ENCODE results near the gene ACSS1. TPM values are rescaled to one million over a fixed set of nuclear protein-coding genes. Genes with fewer than 3 reads are reported as not detected.

ACSS1 gene
- polyA plus RNA-seq, 1 donor = 28.4 TPM

DNA sequence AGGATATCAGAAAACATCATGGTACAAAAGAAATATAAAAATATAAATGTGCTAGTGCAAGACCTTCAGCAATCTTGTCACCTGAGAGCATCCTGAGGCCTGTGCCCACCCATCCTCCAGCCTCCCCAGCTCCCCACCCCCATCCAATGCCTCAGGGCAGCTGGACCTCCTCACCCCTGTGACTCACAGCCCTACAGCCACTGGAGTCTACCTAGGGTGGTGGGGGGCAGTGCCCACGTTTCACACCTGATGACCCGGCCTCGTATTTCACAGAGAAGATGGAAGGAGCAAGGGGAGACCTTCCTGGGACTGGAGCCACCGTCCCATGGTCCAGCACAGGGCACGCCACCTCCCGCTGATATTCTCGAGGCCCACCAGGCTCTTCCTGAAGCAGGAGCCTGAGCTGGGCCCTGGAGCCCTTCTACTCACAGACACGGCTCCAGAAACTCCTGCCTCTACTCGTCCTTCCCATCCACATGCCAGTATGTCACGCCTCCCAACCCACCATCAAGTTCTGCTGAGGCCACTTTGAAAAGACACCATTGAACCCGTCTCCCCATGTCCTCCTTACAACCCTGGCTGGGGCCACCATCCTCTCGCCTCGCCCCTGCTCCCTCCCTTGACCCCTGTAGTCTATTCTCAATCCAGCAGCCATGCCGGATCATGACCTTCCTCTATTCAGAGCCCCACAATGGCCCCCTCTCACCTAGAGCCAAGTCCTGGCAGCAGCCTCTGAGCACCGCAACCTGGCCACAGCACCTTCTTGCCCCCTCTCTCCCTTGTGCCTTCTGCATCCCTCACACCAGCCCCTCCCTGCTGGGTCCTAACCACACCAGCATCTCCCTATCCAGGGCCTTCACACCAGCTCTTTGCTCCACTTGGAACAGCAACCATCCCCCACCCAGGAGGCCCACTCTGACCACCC is 78.6 kb downstream of the ACSS1 start:
- no peak for DNase-seq

DNA sequence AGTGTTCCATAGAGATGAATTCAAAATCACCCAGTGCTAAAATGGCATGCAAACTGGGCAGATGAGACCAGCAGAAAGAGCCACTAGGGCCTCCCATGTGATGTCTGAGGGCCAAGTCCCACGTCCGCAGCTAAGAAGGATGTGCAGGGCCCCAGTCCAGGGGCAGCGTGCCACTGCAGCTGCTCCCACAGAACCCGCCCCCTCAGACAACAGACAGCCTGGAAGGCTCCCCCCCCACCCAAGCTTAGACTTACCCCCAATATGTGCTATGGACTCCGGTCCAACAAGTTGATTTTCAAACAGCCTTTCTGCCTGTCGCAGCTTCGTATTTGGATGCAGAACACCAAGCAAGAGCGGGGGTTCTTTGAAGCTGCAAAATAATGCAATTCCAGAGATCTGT is 79.4 kb downstream of the ACSS1 start:
- DNase-seq = no peak

DNA sequence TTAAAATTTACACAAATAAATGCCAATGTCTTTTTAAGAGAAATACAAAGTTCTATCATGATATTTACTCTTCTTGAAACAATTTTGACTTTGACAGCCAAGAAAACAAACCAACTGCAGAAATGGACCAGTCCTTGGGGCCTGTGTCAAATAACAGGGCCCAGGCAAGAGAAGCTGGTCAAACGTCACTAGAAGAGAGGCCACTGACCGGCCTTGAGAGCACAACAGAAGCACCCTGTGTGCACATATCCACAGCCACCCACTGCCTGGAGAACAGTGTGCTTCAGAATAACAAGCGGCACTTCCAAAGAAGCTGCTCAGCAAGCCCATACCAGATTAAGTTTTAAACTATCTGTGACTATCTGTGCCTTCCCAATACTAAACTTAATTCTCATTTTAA is 80.1 kb downstream of the ACSS1 start:
- no peak for DNase-seq

DNA sequence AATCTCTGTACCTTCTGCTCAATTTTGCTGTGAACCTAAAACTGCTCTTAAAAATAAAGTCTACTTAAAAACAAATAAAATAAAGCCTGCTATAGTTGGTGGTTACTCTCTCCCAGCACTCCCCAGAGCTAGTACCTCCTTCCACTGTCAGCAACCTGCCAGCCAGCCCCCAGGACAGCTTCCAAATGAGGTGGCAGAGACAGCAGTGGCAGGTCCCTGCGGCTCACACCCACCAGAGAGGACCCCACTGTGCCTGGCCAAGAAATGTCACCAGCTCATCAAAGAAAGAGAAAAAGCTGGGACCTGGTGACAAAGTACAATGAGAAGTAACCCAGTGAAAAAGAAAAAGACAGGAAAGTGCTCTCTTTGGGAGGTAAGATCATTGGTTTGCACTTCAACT is 80.6 kb downstream of the ACSS1 start:
- DNase-seq = no peak

DNA sequence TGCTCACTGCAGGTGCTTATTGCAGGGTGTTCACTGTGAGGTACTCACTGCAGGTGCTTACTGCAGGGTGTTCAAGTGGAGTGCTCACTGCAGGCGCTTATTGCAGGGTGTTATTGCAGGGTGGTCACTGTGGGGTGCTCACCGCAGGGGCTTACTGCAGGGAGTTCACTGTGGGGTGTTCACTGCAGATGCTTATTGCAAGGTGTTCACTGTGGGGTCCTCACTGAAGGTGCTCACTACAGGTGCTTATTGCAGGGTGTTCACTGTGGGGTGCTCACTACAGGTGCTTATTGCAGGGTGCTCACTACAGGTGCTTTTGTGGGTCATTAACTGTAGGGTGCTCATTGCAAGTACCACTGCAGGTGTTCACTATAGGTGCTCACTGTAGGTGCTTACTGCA is 85.6 kb downstream of the ACSS1 start:
- no peak for DNase-seq

DNA sequence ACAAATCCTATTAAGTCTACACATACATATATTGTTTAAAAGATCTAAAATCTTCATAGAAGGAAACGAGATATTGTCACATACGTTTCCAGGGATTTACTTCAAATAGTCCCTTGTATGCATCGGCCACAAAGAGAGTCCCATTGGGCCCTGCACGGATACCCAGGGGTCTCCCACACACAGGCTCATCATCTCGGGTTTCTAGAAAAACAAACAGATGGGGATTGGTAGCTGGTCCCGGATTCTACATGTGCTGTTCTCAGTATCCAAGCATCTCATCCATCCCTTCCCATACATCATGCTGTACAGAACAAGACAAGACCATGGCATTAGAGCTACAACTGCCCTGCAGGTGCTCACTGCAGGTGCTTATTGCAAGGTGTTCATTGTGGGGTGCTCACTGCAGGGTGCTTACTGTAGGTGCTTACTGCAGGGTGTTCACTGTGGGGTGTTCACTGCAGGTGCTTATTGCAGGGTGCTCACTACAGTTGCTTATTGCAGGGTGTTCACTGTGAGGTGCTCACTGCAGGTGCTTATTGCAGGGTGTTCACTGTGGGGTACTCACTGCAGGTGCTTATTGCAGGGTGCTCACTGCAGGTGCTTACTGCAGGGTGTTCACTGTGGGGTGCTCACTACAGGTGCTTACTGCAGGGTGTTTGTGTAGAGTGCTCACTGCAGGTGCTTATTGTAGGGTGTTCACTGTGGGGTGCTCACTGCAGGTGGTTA is 86.4 kb downstream of the ACSS1 start:
- DNase-seq = no peak

DNA sequence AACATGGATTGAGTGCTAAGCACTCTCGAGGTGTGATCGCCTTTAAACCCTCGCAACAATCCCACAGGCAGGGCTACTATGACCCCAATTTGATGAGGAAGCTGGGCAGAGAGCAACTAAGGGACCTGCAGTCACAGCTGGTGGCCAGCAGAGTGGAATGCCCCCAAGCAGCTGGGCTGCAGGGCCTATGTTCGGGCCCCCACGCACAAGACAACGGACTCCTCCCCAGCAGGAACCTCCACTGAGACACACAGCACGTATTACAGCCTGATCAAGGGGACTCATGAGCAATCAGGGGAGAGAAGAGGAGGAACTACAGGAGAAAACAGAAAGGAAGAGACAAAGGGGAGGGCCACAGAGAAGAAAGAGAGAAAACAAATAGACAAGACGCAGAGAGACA is 87.2 kb downstream of the ACSS1 start:
- DNase-seq = no peak

DNA sequence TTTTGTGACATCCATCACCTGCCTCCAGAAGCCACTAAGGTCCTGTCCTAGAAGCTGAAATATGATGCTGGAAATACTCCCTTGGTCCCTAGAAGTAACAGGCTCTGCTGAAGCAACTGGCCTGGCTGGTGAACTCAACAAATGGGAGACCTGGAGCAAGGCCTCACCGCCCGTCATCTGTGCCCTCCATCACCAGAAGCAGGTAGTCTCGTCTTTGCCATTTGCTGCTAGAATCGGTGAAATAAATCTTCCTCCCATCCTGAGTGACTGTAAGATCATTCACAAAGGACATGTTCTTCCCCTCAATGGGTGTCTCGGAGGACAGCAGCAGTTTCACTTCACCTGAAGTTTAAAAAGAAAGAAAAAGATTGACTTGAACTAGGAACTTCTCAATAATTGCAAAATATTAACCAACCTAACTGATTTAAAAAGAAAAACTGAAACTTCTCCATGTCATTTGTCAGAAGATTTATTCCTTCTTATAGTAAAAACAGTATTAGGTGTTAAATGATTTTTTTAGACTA is 87.8 kb downstream of the ACSS1 start:
- no peak for DNase-seq

DNA sequence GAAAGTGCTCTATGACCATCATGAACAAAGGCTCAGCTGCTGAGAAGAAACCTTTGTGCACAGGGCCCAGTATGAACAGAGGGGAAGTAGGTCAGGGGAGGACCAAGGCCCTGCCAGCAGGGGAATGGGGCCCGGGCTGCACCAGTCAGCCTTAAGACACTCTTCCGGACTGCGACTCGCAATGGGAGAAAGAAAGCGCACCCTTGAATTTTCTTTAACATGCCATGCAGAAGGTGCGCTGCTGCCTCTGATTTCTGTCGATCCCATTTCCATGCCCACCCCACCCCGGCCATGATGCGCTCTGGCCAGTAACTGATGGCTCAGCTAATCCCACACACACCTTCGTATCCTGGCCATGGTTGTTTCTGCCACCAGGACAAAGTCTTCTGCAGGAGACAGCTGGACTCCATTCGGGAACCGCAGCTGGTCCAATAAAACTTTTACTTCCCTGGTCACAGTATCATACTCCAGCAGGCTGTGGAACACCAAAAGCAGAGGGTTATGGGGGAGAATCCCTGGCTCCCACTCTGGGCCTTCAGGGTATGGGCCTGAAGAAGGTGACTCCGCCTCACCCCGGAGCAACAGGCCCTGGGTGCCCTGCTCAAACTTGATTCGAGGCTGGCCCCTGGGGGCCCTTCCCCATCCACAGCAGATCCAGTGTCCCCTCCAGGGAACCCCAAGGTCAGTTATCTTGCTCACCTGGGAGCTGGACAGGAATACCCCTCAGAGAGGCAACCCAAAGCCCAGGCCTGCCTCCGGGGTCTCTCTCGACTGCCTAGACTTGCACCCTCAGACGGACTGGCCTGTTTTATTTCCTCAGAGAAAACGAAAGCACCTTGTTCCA is 88.5 kb downstream of the ACSS1 start:
- no peak for DNase-seq

DNA sequence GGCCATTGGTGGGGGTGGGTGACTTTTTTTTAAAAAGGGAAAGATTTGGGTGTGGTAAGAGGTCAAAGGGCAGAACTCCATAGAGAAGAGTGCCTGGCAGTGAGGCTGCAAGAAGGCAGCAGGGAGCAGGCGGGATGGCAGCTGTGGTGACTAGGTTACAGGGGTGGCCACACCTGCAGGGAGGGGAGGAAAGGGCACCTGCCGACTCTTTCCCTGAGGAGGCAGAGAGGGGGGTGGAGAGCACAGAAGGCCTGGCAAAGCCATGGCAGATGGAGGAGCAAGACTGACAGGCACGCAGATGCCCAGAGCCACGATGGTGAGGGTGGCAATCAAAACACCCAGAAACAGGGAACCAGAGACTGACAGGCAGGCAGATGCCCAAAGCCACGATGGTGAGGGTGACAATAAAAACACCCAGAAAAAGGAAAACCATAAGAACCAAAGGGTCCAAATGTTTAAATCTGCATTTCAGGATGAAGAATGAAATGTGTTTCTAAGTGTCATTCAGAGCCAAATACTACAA is 89.6 kb downstream of the ACSS1 start:
- DNase-seq = no peak

DNA sequence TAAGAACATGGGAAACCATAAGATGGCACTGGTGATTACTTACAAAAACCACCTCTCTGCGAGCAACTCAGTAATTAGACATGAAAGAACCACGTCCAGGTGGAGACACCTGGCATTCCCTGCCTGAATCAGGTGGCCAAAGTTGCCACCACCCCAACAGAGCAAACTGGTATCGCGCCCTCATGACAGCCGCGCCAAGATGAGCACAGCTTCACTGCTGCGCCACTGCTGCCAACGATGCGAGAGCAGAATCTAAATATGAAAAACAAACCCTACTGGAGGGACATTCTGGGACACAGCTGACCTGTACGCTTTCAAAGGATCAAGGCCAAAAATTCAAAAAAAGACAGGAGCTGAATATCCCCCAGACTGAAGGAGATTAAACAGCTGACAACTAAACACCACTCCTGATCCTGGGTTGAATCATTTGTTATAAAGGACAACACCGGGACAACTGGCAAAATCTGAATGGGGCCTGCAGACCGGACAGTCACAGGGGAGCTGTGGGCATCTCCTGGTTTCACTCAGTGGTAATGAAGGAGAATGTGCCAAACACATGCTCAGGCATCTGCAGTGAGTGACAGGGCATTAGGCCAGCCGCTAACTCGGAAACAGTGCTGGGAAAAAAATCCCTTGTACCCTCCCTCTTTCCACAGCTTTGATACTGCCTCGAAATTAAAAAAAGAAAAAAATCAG is 91.5 kb downstream of the ACSS1 start:
- no peak for DNase-seq

DNA sequence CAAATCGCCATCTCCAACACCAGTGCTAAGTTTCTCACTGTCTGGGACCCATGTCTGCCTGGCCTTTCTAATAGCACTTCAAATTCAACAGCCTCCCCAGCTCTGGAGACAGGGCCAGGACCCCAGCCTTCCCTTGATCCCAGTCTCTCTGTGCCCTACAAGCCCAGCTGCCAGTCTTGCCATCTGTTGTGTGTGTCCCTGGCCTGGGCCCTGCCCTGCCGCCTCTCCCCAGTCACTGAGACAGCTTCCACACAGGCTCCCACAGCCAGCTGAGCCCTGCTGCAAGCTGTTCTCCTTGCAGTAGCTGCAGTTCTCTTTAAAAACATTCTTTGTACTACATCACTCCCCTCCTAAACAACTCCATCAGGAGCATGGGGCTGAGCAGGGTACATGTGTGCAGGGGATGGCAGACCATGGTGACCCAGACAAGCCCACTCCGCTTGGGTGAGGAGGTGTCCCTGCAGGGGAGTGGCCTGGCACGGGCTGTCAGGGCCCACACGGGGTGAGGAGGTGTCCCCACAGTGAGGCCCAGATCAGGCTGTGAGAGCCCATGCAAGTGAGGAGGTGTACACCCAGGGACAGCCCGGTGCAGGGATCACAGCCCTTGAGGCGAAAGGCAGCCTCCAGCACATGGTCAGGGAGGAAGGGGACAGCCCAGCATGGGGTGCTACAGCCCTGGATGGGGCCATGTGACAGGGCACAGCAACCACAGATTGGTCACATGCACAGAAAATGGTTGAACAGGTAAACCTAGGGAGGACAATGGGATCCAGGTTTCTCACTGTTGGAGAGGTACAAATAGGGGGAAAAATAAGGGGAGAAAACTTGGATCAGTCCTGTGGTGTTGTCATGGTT is 92.6 kb downstream of the ACSS1 start:
- DNase-seq = no peak

DNA sequence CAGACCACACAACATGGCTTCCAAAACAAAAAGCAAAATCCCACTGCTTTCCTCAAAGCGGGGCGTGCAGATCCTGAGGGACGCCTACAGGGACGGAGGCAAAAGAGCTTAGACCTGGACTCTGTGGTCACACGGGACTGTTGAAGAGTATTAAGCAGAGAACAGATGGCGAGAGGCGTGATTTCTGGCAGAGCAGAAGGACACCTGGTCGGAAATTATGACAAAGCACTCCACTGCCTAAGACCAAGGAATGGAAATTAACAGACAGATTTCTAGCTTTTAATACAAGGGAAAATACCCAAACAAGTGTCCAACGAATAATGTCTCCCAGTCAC is 93.5 kb downstream of the ACSS1 start:
- DNase-seq = no peak

DNA sequence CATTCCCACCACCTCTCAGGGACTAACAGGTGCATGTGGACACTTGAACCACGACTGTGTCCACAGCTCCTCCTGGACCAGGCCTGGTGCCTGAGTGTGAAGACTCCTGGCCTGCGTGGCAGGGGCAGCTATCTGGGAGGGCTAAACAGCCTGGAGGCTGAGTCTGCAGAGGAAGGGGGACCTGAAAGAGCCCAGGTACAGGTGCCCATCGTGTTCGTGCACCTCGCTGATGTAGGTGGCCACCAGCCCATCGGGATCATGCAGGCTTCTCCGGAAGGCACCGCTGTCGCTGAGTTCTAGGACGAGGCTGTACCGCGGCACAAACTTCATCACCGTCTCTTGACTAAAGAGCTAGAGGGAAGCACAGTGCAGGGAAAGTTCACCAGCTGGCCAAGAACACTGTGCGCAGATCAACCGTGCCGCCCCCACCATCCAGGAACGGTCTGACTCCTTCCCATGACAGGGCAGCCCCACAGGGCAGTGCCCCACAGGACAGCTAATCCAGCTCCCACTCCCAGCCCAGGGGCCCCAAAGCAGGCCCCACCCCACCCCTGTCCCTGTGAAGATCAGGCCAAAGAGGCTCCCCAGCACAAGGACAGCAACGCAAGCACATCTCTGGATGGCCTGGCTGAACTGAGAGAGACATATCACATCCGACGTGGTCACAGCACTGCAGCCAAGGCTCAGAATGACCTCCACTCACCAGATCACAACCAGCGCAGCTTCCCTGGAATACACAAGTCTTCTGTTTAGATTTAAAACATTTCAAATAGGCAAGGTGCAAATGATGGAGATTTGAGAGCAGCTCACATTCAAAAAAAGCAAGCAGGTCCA is 94.0 kb downstream of the ACSS1 start:
- no peak for DNase-seq

DNA sequence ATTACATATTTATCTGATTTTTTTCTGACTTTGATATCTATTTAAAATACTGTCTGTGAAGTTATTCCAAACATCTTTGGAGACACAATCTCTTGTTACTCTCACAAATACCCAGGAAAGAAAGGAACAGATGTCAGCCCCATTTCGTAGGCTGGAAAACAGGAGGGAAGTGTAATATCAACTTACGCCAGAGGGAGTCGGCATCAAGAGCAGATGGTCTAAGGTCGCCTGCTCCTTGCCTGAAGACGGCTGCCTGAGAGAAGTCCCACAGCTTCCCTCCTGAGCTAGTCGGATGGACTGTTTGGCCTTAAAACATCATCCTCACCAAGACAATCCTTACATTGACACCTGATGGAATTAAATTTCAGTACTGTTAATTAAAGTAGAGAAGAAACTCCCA is 95.4 kb downstream of the ACSS1 start:
- no peak for DNase-seq

DNA sequence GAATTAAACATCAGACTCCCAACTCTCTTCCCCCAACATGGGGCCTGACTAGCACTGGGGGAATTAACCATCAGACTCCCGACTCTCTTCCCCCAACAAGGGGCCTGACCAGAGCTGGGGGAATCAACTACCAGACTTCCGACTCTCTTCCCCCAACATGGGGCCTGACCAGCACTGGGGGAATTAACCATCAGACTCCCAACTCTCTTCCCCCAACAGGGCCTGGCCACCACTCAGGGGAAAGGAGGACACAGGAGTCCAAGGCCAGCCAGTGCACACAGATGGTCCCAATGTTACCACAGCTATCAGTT is 95.8 kb downstream of the ACSS1 start:
- DNase-seq = no peak

DNA sequence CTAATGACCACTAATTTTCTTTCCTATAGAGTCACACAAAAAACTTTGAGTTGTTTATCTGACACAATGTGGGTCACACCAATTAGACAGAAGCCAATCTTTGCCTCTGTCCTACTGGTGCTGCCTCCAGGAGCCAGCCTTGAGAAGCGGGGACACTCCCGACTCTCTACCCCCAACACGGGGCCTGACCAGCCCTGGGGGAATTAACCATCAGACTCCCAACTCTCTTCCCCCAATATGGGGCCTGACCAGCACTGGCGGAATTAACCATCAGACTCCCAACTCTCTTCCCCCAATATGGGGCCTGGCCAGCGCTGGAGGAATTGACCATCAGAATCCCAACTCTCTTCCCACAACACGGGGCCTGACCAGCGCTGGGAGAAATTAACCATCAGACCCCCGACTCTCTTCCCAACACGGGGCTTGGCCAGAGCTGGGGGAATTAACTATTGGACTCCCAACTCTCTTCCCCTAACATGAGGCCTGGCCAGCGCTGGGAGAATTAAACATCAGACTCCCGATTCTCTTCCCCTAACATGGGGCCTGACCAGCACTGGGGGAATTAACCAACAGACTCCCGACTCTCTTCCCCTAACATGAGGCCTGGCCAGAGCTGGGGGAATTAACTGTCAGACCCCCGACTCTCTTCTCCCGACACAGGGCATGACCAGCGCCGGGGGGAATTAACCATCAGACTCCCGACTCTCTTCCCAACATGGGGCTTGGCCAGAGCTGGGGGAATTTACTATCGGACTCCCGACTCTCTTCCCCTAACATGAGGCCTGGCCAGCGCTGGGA is 96.4 kb downstream of the ACSS1 start:
- DNase-seq = no peak

DNA sequence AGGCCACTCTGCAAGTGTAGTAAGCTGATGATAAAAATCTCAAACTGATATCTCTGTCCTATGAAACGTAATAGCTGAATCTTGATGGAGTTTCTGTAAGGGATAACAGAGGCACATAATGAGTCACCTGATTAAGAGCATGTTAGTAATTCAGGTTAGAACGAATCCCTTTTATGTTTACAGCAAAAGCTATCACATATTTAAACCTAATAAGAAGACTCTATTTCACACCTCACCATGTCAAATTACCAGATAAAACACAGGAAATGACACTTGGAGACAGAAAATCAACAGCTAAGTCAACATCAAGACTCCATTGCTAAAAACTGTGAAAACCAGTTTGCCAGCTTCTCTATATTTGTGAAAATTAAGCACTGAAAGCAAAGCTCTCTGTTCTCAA is 97.1 kb downstream of the ACSS1 start:
- DNase-seq = no peak

DNA sequence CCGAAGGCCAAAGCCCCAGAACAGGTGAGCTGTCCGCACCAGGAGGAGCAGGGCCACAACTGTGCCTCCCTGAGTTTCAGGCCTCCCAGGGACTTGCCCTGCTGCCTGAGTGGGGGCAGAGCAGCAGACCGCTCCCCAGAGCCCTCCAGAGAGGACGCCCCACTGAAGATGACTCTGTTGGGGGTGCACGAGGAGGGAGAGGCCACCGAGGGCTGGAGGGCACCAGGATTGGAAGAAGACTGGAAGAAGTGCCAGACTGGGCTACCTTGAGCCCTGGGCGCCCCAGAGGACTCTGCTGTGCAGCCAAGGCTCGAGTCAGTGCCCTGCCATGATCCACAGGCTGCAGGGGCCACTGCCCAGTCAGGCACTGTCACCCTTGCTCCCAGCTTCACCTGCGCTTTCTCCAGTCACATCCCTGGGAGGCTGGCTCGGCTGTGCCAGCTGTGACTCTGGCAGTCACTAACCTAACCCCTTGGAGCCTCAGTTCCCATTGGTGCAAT is 97.6 kb downstream of the ACSS1 start:
- DNase-seq = no peak
